Vagina (tissue), 2 donors: ENCODE results near the gene SMG9.

Source experiments
- POLR2A ChIP-seq, 2 donors: fragments of 450-650 bp; IDR thresholded peaks; one replicate each; pipeline ENCODE4 v1.6.1; 2017; ENCODE audit warnings: antibody characterized with exemption in 2 of 2, mild to moderate bottlenecking in 2 of 2, moderate library complexity in 2 of 2
- TF ChIP-seq, protein P1 (sequence below), 3 experiments: fragments of 450-650 bp in 2 of 3; fragments of 200-600 bp in 1 of 3; sonication (generic) in 1 of 3; IDR thresholded peaks; one replicate each; pipeline ENCODE4 v1.5.1; 2017 to 2019; ENCODE audit warnings: antibody characterized with exemption in 3 of 3, mild to moderate bottlenecking in 2 of 3, moderate library complexity in 2 of 3

DNA sequence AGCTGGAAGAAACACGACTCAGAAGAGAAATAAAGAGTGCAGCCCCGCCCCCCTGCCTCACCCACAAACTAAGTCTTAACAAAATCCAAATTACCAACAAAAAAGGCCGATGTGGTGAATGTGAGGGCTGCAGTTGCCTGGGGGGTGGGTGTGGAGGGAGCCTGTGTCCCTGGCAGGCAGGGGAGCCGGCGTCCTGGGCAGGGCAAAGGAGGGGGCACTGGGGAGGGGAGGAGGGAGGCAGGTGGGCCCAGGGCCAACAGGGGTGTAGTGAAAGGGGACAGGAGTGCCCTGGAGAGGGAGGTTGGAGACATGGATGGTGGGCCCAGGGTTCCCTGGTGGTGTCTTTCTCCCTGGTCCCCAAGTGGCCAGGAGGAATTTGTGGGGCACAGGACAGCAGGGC is 34.8 kb downstream of the SMG9 start:
- TF ChIP-seq POLR2A (IDR thresholded peaks at IDR 0.05), result no peak
- TF ChIP-seq, protein P1, sequence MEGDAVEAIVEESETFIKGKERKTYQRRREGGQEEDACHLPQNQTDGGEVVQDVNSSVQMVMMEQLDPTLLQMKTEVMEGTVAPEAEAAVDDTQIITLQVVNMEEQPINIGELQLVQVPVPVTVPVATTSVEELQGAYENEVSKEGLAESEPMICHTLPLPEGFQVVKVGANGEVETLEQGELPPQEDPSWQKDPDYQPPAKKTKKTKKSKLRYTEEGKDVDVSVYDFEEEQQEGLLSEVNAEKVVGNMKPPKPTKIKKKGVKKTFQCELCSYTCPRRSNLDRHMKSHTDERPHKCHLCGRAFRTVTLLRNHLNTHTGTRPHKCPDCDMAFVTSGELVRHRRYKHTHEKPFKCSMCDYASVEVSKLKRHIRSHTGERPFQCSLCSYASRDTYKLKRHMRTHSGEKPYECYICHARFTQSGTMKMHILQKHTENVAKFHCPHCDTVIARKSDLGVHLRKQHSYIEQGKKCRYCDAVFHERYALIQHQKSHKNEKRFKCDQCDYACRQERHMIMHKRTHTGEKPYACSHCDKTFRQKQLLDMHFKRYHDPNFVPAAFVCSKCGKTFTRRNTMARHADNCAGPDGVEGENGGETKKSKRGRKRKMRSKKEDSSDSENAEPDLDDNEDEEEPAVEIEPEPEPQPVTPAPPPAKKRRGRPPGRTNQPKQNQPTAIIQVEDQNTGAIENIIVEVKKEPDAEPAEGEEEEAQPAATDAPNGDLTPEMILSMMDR (IDR thresholded peaks at IDR 0.05), result no peak
